Fibroblast of skin of left biceps (primary cell): ENCODE results near the gene MICAL1.

Experiments
- DNase-seq, 2 experiments: peaks; one replicate each; pipeline ENCODE4 v3.0.0-alpha.2; 2013; ENCODE audit warnings: low read depth in 2 of 2

The MICAL1 gene, protein sequence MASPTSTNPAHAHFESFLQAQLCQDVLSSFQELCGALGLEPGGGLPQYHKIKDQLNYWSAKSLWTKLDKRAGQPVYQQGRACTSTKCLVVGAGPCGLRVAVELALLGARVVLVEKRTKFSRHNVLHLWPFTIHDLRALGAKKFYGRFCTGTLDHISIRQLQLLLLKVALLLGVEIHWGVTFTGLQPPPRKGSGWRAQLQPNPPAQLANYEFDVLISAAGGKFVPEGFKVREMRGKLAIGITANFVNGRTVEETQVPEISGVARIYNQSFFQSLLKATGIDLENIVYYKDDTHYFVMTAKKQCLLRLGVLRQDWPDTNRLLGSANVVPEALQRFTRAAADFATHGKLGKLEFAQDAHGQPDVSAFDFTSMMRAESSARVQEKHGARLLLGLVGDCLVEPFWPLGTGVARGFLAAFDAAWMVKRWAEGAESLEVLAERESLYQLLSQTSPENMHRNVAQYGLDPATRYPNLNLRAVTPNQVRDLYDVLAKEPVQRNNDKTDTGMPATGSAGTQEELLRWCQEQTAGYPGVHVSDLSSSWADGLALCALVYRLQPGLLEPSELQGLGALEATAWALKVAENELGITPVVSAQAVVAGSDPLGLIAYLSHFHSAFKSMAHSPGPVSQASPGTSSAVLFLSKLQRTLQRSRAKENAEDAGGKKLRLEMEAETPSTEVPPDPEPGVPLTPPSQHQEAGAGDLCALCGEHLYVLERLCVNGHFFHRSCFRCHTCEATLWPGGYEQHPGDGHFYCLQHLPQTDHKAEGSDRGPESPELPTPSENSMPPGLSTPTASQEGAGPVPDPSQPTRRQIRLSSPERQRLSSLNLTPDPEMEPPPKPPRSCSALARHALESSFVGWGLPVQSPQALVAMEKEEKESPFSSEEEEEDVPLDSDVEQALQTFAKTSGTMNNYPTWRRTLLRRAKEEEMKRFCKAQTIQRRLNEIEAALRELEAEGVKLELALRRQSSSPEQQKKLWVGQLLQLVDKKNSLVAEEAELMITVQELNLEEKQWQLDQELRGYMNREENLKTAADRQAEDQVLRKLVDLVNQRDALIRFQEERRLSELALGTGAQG

DNA sequence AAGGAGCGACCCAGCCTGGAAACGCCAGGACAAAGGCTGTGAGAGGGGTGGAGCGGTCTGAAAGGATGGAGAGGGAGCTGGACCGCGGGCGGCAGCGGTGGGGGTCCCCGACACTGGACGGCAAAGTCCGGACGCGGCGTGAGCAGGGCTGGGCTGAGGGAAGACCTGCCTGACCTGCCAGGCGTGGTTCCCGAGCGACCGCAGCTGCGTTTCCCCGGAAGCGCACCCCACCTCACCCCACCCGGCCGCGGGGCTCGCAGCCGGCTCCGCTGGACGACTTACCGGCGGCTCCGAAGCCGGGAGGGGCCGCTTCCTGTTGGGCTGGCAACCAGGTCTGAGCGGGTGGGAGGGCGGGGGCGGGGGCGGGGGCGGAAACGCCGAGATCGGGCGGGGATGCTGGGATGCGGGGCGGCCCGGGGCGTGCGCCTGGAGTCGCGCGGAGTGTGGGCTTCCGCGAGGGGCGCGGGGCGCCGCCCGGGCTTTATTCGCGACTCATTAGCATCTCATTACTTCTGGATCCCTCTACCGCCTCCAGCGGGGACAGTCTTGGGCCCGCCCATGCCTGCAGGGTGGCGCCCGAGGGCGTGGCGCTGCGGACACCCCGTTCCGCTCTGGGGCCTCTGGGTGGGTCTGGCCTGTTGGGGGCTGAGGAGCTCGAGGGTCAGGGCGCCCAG lies at the start of gene MICAL1:
TSS of gene MICAL1 (minus strand) at position 336 of the 674 bp plus-strand sequence. CDS start 1,576 bp downstream, outside the sequence.
- no peak for DNase-seq

DNA sequence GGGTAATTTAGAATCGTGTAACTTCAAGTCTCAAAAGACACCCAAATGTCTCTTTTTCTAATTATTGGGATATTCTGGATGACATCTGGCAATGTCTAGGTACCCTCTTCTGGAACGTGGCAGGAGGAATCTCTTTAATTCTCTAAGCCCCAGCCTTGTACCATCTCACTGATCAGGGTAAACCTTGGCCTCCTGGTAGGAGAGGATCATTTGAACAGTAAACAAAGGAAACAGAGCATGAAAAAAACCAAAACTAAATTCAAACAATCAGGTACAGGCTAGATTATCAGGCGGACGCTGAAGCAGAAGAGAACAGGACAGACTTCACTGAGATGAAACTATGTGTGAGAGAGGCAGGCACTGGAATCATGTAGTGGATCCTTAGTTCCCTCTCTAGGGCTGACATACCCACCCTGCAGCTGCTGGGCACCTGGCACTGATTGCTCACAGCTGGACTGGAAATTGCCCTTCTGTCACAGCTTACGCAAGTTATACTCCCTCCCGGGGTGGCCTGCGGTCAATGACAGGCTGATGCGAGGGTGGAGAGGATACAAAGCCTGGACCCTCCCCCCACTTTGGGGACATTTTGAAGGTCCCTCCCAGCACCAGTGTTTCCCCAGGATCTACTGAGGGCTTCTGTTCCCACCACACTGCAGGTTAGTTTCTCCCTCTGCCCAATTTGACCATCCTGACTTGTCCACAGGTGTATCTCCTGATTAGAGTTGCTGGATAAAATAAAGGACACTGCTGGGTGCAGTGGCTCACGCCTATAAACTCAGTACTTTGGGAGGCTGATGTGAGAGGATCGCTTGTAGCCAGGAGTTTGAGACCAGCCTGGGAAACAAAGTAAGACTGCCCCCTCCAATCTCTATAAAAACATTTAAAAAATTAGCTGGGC lies 48.0 kb upstream of the MICAL1 start:
- DNase-seq: no peak

DNA sequence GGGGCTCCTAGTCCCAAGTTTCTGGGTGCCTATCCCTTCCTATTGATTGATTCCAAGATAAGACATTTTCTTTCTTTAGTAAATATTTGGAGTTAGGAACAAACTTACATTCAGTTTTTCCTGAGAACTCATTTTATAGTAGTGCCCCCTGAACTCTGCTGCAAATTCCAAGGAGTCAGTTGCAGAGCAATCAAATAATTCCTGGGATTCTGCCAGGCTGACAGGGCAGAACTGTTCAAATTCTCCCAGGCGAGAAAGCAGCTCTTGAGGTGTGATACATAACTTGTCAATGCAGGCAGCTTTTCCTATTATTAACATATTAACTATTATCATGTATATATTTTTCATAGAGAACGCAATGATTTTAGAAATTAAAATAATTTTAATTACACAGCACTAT lies 43.4 kb upstream of the MICAL1 start:
- DNase-seq: no peak

DNA sequence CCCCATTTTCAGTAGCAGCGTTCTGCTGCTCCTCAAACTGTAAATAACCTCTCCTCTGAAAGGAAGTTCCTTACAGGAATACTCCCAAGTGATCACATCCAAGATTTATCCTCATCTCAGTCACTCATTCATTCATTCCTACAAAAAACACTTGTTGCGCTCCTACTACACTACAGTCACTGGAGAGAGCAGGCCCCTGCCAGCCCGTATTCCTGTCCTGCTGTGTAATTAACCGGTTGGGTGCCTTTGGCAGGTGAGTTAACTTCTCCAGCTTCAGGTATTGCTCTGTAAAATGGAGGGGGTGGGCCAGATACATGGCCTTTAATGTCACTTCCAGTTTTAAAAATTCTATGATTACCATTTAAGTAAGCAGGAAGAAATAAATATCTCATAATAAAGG lies 42.5 kb upstream of the MICAL1 start:
- no peak for DNase-seq

DNA sequence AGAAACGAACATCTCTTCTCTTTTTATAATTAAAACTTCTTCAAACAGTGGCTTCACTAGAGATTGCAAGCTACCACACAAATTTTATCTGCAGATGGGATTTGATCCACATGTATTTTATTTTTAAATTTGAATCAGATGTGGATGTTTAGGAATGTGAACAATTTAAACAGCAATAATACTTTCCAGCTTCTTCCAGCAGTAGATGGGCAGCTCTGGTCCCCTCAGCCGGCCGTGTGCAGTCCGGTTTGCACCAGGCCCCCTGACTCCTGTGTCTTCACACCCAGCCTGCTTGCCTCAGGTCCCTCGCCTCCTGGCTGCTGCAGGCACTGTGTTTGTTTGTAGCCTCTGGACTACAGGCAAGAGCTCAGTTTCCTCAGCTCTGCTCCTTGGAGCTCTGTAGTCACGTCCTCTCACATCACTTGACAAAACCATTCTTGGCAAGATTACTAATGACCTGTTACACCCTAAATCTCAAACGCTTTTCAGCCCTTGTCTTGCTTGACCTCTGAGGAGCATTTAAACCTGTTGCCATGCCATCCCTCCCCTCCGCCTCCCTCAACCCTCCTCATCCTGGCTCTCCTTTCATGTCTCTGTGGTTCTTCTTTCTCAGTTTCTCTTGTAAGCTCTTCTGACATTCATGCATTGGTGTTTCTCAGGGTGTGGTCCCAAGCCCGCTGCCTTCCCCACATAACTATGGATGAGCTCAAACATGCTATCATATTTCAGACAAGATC lies 40.6 kb upstream of the MICAL1 start:
- no peak for DNase-seq

DNA sequence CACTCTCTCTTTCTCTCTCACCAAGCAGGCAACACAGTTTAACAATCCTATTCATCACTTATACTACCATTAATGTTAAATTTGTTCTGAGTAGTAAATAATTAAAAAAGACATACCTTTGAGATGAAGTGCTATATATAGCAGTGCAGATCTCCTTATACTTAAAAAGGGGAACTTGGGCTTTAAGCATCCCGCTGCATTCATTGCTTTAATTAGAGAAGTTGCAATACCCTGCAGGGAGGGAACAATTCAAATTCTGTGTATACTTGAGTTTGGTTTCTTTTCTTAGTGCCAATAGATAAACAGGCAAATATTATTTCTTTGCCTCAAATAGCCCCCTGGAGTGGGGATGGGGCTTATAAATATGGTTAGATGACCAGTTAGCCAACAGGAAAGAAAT lies 38.3 kb upstream of the MICAL1 start:
- DNase-seq: no peak

DNA sequence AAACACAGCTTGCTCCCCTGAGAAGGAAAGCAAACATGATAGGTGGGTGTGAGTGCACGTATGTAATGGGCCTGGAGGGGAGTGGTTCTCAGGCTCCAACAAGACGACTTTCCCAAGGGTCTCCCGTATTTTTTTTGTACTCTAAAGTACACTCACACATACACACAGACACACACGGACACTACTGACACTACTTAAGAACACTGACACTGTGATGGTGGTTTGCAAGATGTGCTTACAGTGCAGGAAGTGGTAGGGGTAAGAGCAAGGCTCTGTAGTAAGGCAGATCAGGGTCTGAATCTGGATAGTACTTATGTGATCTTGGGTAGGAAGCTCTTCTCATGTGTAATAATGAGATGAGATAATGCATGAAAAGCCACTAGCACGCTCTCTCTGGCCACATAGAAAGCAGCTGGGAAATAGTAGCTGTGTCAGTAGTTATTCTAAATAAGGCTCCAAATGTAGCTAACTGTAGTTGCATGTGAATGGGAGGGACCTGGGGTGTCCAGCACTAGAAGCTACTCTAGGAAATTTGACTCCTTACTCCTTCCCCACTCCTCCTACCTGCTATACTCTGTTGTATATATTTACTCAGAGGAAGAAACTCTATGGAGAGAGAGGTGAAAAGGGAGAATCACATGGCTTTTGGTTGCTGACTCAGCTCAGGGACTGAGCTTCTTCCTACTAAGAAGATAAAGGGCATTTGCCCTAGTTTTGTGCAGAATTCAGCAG lies 35.8 kb upstream of the MICAL1 start:
- no peak for DNase-seq

DNA sequence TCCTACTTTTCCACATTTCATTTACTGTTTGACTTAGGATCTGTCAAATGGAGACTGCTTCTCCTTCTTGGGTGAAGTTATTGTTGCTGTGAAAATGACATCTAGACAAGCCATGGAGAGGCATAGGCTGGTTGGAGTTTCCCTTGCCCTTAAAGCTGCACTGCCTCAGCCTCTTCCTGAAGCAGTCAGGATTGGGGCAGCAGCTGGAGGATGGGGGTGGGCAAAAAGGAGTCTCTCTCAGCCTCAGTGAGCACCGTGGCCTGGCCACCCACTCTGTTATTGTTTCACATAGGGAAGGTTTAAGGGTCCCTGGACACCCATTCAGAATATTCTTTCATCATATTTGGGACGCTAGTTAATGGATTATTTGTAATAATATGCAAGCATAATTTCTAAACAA lies 35.1 kb upstream of the MICAL1 start:
- no peak for DNase-seq

DNA sequence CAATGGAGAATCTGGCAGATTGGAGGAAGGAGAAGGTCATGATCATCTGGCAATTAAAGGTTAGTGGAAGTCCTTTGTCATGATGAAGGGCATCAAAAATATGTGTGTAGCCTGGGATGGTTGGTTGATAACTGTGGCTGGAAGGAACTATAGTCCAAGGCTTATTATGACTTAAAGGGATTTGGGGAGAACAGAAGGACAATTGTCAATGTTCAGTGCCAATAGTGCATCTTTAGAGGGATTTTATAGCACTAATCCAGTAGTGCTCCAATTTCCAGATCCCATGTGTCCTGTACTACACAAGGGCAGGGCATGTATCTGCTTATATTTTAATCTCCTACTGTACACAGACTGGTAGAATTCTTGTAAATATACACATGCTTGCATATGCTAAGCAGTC lies 32.4 kb upstream of the MICAL1 start:
- no peak for DNase-seq

DNA sequence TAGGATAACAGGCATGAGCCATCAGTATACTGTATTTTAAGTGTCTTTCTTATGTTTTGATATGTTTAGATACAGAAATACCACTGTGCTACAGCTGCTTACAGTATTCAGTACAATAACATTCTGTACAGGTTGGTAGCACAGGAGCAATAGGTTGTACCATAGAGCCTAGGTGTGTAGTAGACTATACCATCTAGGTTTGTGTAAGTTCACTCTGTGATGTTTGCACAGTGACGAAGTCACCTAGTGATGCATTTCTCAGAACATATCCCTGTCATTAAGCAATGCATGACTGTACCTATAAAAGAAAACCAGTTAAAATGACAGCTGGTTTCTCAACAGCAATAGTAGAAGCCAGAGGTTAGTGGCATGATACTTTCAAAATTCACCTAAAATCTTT lies 30.5 kb upstream of the MICAL1 start:
- no peak for DNase-seq

DNA sequence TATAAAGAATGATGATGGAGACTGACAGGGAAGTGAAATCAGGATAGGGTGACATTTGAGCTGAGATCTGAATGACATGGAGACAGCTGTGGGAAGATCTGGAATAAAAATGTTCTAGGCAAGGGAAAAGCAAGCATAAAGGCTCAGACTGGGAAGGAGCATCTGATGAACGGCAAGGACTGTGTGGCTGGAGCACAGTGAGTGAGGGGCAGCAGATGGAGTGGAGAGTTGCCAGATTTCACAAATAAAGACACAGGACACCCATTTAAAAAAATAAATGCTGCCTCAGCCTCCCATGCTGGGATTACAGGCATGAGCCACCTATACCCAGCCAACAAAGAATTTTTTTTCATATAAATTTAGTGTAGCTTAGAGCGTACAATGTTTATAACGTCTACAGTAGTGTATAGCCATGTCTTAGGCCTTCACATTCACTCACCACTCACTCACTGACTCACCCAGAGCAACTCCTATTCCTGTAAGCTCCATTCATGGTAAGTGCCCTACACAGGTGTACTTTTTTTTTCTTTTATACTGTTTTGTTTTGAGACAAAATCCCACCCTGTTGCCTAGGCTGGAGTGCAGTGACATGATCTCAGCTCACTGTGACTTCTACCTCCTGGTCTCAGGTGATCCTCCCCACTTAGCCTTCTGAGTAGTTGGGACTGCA lies 29.8 kb upstream of the MICAL1 start:
- no peak for DNase-seq

DNA sequence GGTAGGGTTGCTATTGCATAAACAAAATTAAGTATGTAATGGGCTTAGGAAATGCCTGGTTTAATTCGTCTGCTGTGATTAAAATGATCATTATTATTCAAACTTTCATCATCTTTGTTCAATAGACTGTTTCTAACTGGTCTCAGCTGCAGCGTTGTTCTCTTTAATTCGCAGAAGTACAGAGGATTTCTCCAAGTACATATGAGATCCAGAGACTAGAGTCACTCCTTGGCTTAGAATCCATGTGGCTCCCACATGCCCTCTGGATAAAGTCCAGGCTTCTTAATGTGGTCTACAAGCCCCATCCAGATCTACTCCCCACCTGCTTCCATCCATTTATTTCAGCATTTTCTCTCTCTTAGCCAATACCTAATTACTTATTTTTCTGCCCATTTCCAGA lies 28.6 kb upstream of the MICAL1 start:
- no peak for DNase-seq

DNA sequence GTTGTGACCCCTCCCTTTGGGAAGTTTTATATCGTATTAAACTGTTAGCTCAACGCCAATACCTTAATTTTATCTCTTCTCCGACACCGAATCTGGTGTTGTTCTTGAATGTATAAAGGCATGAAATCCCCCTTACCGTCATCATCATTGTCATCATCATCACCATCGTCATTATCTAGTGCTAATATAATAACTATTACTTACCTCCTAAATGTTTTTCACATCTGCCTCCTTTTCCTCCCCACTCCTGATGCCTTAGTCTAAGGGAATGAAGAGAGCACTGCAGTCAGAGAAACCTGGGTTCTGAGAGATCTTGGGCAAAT lies 28.1 kb upstream of the MICAL1 start:
- DNase-seq: no peak

DNA sequence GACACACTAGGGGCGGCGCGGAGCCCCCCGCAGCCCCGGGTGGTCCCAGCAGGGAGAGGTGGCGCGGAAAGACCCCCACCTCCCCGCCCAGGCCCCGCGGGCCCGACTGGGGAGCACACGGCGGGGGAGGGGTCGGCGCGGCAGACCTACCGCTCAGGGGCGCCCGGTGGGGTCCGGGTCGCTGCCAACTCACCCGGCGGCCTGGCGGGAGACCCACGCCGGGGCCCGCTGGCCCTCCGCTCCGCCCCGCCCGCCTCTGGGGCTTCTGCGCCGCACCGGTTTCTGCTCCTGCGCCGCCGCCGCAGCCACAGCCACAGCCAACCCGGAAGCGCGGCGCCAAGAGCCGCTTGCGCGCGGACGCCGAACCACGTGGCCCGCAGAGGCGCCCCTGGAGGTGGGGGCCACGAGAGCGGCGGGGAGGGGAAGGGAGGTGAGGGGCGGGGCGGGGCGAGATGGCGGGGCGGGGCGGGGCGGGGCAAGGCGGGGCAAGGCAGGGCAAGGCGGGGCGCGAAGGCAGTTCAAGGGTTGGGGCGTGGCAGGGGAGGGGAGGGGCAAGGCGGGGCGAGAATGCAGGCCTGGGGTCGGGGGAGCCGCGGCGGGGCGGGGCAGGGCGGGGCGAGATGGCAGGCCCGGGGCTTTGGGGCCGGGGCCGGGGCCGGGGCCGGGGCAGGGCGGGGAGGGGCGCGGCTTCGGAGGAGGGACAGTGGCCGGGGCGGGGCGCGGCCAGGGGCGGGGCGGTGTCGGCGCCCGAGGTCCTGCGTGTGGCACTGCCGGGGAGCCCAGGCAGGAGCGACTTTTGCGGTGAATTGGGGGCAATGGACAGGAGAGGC lies 27.5 kb upstream of the MICAL1 start, which contains the start of gene ZBTB24:
TSS of gene ZBTB24 (minus strand) at position 315 of the 830 bp plus-strand sequence. CDS start 1,193 bp downstream, outside the sequence.
- peak; percentile 68 to 71 for DNase-seq

DNA sequence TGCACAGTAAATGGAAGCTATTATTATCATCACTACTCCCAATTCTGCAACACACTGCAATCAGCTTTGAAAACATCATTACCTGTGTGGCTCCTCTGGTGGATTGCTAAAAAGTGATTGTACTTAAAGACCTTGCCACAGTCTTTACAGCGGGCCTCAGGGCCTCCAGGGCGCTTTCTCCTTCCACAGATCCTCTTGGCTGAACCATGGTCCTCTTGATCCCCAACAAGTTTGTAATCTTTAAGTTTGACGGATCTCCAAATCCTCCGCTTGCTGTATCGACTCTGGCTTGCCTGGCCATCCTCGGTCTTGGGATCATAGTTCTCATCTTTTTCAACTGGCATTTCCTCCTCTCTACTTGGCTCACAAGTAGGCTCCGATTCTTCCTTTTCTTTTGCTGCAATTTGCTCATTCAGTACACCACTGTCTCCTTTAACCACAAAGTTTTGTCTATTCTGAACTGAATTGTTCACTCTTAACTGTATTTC lies 25.5 kb upstream of the MICAL1 start:
- DNase-seq: no peak

DNA sequence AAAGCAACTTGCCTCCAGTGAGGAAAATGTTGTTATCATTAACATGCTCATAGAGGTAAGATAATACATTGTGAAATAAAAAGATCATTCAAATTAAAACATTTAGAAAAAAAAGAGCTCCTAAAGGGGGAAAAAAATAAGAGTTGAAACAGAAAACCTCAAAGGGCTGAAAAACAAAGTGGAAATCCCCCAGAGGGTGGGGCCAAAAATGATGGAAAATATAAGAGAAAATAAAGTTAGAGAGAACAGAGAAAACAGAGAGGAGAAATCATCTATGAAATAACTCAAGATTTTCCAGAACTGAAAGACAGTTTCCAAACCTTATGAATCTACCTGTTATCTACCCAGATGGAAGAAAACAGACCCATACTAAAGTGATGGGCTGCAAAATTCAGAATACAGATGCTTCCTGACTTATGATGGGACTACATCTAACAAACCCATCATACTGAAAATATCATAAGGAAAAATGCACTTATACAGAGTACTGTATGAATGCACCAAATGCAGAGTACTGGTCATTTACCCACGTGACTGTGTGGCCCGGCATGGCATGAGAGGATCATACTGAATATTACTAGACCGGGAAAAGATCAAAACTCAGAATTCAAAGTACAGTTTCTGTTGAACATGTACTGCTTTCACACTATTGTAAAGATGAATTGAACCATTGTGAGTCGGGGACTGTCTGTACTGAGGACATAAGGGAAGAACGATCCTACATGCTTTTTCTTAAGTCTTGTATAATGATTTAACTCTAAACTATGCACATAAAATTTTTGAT lies 23.5 kb upstream of the MICAL1 start:
- no peak for DNase-seq

DNA sequence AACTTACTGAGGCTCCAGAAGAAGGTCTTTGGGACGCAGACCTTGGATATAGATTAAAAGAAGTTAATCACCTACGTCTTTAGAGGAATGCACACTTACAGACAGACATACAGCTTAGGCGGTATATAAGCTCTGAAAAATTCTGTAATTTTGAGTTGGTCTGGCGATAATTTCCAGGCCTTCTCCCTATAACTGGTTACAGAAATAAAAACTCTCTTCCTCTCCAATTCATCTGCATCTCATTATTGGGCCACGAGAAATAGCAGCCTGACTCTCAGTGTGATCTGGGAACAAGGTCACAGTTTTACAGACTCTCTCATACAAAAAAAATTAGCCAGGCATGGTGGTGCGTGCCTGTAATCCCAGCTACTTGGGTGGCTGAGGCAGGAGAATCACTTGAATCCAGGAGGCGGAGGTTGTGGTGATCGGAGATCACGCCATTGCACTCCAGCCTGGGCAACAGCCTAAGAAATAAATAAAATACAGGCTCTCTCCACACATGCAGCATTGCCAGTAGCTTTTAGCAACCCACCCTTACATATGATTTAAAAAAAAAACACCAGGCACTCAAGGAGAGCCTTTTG lies 22.7 kb upstream of the MICAL1 start:
- no peak for DNase-seq
